ENCODE data around the gene ATXN7L1. TPM values are rescaled to one million over a fixed set of nuclear protein-coding genes. Genes with fewer than 3 reads are reported as not detected.
A peak's percentile ranks its signal among the peaks of the same experiment; 100 is the strongest.

The ATXN7L1 gene
- total and polyA plus RNA-seq, 3 experiments from 2014 or later: 9.0 to 18.0 (median 9.7) TPM

DNA sequence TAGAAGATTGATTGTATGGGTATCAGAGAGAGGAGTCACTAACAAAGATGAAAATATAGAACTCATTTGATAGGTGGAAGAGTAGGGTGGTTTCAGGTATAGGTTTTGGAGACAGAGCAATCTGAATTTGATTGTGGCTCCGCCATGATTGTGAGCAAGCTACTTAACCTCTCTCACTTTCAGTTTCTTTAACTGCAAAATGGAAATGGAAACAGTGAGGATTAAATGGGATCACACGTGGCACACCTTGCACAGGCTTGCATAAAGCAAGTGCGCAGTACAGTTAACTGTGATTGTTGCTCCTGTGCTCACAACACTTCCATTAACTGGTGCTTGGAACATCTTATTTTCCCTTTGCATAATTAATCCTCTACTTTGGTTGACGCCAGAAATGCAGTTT is 54.9 kb downstream of the ATXN7L1 start:
- Histone ChIP-seq H3K9me3 (ENCODE audit: low read length) (no peaks in the 10 kb centered on the region), H3K36me3 (ENCODE audit: insufficient read depth, low read length) (no peaks in the 10 kb centered on the region), H3K27ac (ENCODE audit: low read depth, low read length) (no peak overlapping the region), H3K4me3 (ENCODE audit: low read length) (no peak overlapping the region), H3K4me1 (ENCODE audit: insufficient read depth, low read length) (no peaks in the 10 kb centered on the region), H3K27me3 (ENCODE audit: insufficient read depth, low read length, poor library complexity, severe bottlenecking) (no peaks in the 10 kb centered on the region)
- Mint-ChIP-seq H3K4me1 (peaks cover 24 to 55% (median 50%) of the 10 kb centered on the region in 3 donors), H3K27ac (no peak overlapping the region), H3K4me3 (peak overlapping the region in 1 of 7 donors; percentile 23), H3K36me3 (peaks cover 14 to 25% (median 15%) of the 10 kb centered on the region in 3 donors), H3K9me3 (peaks cover 3 to 8% (median 5%) of the 10 kb centered on the region in 5 donors), H3K27me3 (no peaks in the 10 kb centered on the region)
- ChIA-PET POLR2A (no interaction called here), CTCF (interaction anchor here (1.4 kb wide), 1 partner anchor 14 kb away, joined by 3 read pairs; no protein-coding TSS in a partner anchor)
- DNase-seq: no peak

DNA sequence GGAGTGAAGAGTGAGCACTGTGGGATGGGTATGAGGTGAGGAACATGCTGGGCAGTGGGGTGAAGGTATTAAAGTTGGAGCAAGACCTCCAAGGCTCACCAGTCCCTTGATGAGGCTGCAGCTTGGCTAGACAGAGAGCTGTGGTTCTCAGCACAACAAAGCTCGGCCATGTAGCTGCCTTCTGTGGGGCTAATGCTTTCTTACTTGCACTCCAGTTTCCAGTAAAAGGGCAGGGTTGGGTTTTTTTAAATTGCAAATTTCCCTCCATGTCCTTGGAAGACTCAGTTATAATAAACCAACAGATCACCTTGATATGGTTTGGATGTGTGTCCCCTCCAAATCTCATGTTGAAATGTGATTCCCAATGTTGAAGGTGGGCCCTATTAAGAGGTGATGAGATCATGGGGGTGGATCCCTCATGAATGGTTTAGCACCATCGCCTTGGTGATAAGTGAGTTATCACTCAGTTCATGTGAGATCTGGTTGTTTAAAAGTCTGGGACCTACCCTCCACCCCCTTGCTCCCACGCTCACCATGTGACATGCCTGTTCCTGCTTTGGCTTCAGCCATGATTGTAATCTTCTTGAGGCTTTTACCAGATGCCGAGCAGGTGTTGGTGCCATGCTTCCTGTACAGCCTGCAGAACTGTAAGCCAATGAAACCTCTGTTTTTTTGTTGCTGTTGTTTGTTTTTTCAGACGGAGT is 55.9 kb downstream of the ATXN7L1 start:
- Mint-ChIP-seq H3K4me1 (peaks cover 24 to 62% (median 44%) of the 10 kb centered on the region in 3 donors), H3K27ac (peak overlapping the region in 1 of 8 donors; percentile 96), H3K36me3 (peaks cover 12 to 25% (median 15%) of the 10 kb centered on the region in 3 donors), H3K4me3 (no peak overlapping the region), H3K9me3 (peaks cover 3 to 8% (median 5%) of the 10 kb centered on the region in 5 donors), H3K27me3 (no peaks in the 10 kb centered on the region)
- no peak for DNase-seq
- ChIA-PET POLR2A (no interaction called here), CTCF (no interaction called here)
- Histone ChIP-seq H3K4me3 (ENCODE audit: low read length) (no peak overlapping the region), H3K4me1 (ENCODE audit: insufficient read depth, low read length) (no peaks in the 10 kb centered on the region), H3K27me3 (ENCODE audit: insufficient read depth, low read length, poor library complexity, severe bottlenecking) (no peaks in the 10 kb centered on the region), H3K27ac (ENCODE audit: low read depth, low read length) (no peak overlapping the region), H3K36me3 (ENCODE audit: insufficient read depth, low read length) (no peaks in the 10 kb centered on the region), H3K9me3 (ENCODE audit: low read length) (no peaks in the 10 kb centered on the region)

DNA sequence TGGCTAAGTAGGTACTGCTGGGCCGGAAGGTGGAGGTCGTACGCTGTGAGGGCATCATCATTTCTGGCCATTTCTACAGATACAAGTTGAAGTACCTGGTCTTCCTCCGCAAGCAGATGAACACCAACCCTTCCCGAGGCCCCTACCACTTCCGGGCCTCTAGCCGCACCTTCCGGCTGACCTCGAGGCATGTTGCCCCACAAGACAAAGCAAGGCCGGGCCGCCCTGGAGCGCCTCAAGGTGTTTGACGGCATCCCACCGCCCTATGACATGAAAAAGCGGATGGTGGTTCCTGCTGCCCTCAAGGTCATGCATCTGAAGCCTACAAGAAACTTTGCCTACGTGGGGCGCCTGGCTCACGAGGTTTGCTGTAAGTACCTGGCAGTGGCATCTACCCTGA is 56.8 kb downstream of the ATXN7L1 start:
- peaks cover 2 to 5% (median 4%) of the 10 kb centered on the region in 5 donors for H3K9me3 Mint-ChIP-seq
- Histone ChIP-seq H3K36me3 (ENCODE audit: insufficient read depth, low read length) (no peaks in the 10 kb centered on the region), H3K27me3 (ENCODE audit: insufficient read depth, low read length, poor library complexity, severe bottlenecking) (no peaks in the 10 kb centered on the region), H3K27ac (ENCODE audit: low read depth, low read length) (no peak overlapping the region), H3K9me3 (ENCODE audit: low read length) (no peaks in the 10 kb centered on the region), H3K4me3 (ENCODE audit: low read length) (no peak overlapping the region), H3K4me1 (ENCODE audit: insufficient read depth, low read length) (no peaks in the 10 kb centered on the region)
- ChIA-PET POLR2A (interaction anchor here (0.6 kb wide), 1 partner anchor 41 kb away, joined by 7 read pairs; no protein-coding TSS in a partner anchor), CTCF (no interaction called here)
- no peak overlapping the region for H3K27ac Mint-ChIP-seq
- H3K36me3 Mint-ChIP-seq: peaks cover 9 to 17% (median 12%) of the 10 kb centered on the region in 3 donors
- peaks cover 26 to 61% (median 52%) of the 10 kb centered on the region in 3 donors for H3K4me1 Mint-ChIP-seq
- no peak overlapping the region for H3K4me3 Mint-ChIP-seq
- no peak for DNase-seq
- H3K27me3 Mint-ChIP-seq: no peaks in the 10 kb centered on the region

DNA sequence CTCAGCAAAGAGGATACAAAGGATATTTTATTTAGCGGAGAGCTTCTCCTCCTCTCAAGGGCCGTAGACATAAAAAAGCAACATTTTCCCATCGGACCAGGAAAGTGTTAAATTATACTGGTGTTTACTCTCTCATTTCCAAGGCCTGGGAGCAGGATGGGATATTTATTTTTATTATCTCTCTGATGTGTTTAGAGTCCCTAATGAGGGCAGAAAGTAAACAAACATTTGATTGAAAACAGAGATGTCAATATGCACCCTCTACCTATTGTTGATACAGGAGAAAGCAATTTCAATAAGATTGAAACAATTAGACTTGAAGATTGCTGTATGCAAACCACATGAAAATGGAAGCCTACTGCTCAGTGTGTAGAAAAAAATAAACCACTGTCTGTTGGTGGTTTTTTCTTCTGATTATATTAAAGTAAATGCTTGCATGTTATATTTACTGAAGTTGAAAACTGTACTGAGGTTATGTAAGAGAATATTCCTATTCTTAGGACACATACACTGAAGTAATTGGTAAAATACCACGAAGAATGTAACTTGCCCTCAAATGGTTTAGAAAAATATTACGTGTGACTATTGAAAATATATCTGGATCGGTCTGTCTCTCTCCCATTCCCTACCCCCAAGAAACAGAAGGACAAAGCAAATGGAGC is 59.3 kb downstream of the ATXN7L1 start:
- no peak for DNase-seq
- Histone ChIP-seq H3K4me1 (ENCODE audit: insufficient read depth, low read length) (no peaks in the 10 kb centered on the region), H3K27ac (ENCODE audit: low read depth, low read length) (no peak overlapping the region), H3K9me3 (ENCODE audit: low read length) (no peaks in the 10 kb centered on the region), H3K36me3 (ENCODE audit: insufficient read depth, low read length) (no peaks in the 10 kb centered on the region), H3K27me3 (ENCODE audit: insufficient read depth, low read length, poor library complexity, severe bottlenecking) (no peaks in the 10 kb centered on the region), H3K4me3 (ENCODE audit: low read length) (no peak overlapping the region)
- no peaks in the 10 kb centered on the region for H3K27me3 Mint-ChIP-seq
- H3K4me1 Mint-ChIP-seq: peaks cover 12 to 45% (median 36%) of the 10 kb centered on the region in 3 donors
- H3K36me3 Mint-ChIP-seq: peaks cover 3 to 7% (median 6%) of the 10 kb centered on the region in 3 donors
- H3K27ac Mint-ChIP-seq: peak overlapping the region in 1 of 8 donors; percentile 47
- CTCF ChIA-PET: interaction anchor here (1.0 kb wide), 1 partner anchor 31 kb away, joined by 4 read pairs; no protein-coding TSS in a partner anchor
- H3K9me3 Mint-ChIP-seq: no peaks in the 10 kb centered on the region
- POLR2A ChIA-PET: interaction anchor here (0.6 kb wide), 1 partner anchor 55 kb away, joined by 3 read pairs; no protein-coding TSS in a partner anchor
- H3K4me3 Mint-ChIP-seq: no peak overlapping the region

DNA sequence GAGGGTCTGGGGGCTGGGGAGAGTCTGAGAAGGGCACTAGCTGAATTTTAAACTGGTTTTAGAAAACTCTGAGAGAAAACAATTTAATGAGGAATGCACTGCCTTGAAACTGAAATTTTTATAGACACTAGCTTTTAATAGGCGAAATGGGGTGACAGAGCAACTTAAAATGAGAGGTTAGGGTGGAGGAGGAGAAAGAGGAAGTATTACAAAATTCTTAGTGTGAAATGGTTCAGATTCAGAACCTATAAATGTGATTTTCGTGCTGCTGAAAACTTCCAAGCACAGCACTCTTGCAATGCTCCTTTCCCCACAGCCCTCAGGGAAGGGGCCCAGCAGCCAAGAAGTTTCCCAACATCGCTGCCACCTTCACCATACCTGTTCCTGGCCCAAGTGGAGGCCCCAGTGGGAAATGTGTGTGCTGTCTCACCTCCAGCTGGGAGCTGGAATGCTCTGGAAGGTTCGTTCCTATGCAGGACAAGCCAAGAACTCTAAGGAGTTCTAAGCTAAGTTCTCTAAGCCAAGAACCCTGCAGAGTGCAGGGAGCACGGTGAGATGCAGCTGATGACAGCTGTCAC is 60.0 kb downstream of the ATXN7L1 start:
- Mint-ChIP-seq H3K27me3 (no peaks in the 10 kb centered on the region), H3K27ac (peak overlapping the region in 1 of 8 donors; percentile 54), H3K4me1 (peaks cover 11 to 38% (median 32%) of the 10 kb centered on the region in 3 donors), H3K9me3 (no peaks in the 10 kb centered on the region), H3K36me3 (peaks cover 2 to 6% (median 5%) of the 10 kb centered on the region in 3 donors), H3K4me3 (peak overlapping the region in 2 of 7 donors; percentile 13 to 29)
- Histone ChIP-seq H3K36me3 (ENCODE audit: insufficient read depth, low read length) (no peaks in the 10 kb centered on the region), H3K27me3 (ENCODE audit: insufficient read depth, low read length, poor library complexity, severe bottlenecking) (no peaks in the 10 kb centered on the region), H3K4me1 (ENCODE audit: insufficient read depth, low read length) (no peaks in the 10 kb centered on the region), H3K9me3 (ENCODE audit: low read length) (no peaks in the 10 kb centered on the region), H3K27ac (ENCODE audit: low read depth, low read length) (no peak overlapping the region), H3K4me3 (ENCODE audit: low read length) (no peak overlapping the region)
- CTCF ChIA-PET: no interaction called here
- POLR2A ChIA-PET: interaction anchor here (0.6 kb wide), 1 partner anchor 54 kb away, joined by 3 read pairs; no protein-coding TSS in a partner anchor
- DNase-seq: no peak

DNA sequence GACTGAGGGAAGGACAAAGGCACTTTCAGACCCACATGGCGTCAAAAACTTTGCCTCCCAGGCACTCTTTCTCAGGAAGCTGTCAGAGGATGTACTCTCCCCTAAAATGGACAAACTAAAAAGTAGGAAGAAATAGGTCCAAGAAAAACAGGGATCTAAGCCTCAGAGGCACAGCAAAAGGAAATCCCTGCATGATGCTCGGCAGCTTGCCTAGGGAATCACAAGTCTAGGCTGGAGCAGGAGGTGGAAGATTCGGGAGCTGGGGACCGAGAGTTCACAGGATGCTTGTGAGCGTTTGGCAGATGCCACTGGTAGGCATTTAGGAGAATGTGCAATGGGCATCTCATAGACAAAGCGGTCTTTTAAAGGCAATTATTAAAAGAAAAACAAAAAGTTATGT is 60.8 kb downstream of the ATXN7L1 start:
- peaks cover 8 to 44% (median 35%) of the 10 kb centered on the region in 3 donors for H3K4me1 Mint-ChIP-seq
- Histone ChIP-seq H3K36me3 (ENCODE audit: insufficient read depth, low read length) (no peaks in the 10 kb centered on the region), H3K9me3 (ENCODE audit: low read length) (no peaks in the 10 kb centered on the region), H3K27me3 (ENCODE audit: insufficient read depth, low read length, poor library complexity, severe bottlenecking) (no peaks in the 10 kb centered on the region), H3K27ac (ENCODE audit: low read depth, low read length) (no peak overlapping the region), H3K4me3 (ENCODE audit: low read length) (no peak overlapping the region), H3K4me1 (ENCODE audit: insufficient read depth, low read length) (no peaks in the 10 kb centered on the region)
- peaks cover 3 to 7% (median 3%) of the 10 kb centered on the region in 3 donors for H3K36me3 Mint-ChIP-seq
- ChIA-PET POLR2A (no interaction called here), CTCF (no interaction called here)
- DNase-seq: no peak
- H3K9me3 Mint-ChIP-seq: no peaks in the 10 kb centered on the region
- H3K27me3 Mint-ChIP-seq: no peaks in the 10 kb centered on the region
- H3K27ac Mint-ChIP-seq: peak overlapping the region in 2 of 8 donors; percentile 8 to 23
- H3K4me3 Mint-ChIP-seq: no peak overlapping the region

DNA sequence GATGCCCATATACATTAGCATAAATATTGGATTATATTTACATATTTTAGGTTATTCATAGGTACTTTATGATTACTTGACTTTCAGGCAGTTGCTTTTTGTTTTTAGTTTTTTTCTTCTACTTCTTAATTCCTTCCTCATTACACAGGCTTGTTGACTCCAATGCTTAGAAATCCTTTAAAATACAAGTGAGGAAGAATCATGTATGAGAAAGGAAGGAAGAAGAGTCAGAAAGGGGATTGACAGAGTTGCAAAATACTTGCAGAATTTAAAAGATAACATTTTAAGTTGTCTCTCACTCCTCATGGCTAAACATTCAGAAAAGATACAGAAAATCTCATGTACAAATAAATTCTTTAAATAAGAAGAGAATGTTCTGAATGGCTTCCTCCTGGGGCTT is 61.9 kb downstream of the ATXN7L1 start:
- no peak overlapping the region for H3K4me3 Mint-ChIP-seq
- H3K4me3 ChIP-seq (ENCODE audit: low read length): no peak overlapping the region
- H3K27me3 Mint-ChIP-seq: no peaks in the 10 kb centered on the region
- H3K27ac ChIP-seq (ENCODE audit: low read depth, low read length): no peak overlapping the region
- H3K36me3 Mint-ChIP-seq: peaks cover 0 to 8% (median 3%) of the 10 kb centered on the region in 3 donors
- no peak overlapping the region for H3K27ac Mint-ChIP-seq
- H3K36me3 ChIP-seq (ENCODE audit: insufficient read depth, low read length): no peaks in the 10 kb centered on the region
- no peaks in the 10 kb centered on the region for H3K27me3 ChIP-seq (ENCODE audit: insufficient read depth, low read length, poor library complexity, severe bottlenecking)
- CTCF ChIA-PET: interaction anchor here (1.1 to 1.4 kb wide), 2 partner anchors 8 to 36 kb away, joined by 3 to 4 read pairs; no protein-coding TSS in a partner anchor
- H3K9me3 ChIP-seq (ENCODE audit: low read length): no peaks in the 10 kb centered on the region
- no peaks in the 10 kb centered on the region for H3K9me3 Mint-ChIP-seq
- DNase-seq: no peak
- peaks cover 18 to 55% (median 43%) of the 10 kb centered on the region in 3 donors for H3K4me1 Mint-ChIP-seq
- peaks cover 11% of the 10 kb centered on the region for H3K4me1 ChIP-seq (ENCODE audit: insufficient read depth, low read length)
- POLR2A ChIA-PET: no interaction called here
